Ectodermal cell (in vitro differentiated cells): ENCODE data around the gene CTNNA1. TPM values are rescaled to one million over a fixed set of nuclear protein-coding genes. Genes with fewer than 3 reads are reported as not detected.
"Not testable (repeated sequence)": the region's sequence is repeated elsewhere in the genome, so short reads cannot be mapped to it uniquely, and the experiment has no call there.

ENCODE experiments used
- H3K27ac ChIP-seq: 2 replicates; pipeline ENCODE4 v1.7.0; 2013; ENCODE audit warnings: mild to moderate bottlenecking, low read depth, low read length; ENCODE audit not compliant: insufficient read depth, poor library complexity, severe bottlenecking
- H3K27me3 ChIP-seq: 2 replicates; pipeline ENCODE4 v1.7.0; 2013; ENCODE audit warnings: mild to moderate bottlenecking, low read length; ENCODE audit not compliant: insufficient read depth, control insufficient read depth, poor library complexity, severe bottlenecking
- H3K36me3 ChIP-seq: one replicate; pipeline ENCODE4 v1.7.0; 2013; ENCODE audit warnings: low read length; ENCODE audit not compliant: control insufficient read depth, insufficient read depth
- H3K4me1 ChIP-seq: one replicate; pipeline ENCODE4 v1.7.0; 2013; ENCODE audit warnings: low read length; ENCODE audit not compliant: control insufficient read depth, insufficient read depth
- H3K4me3 ChIP-seq: 2 replicates; pipeline ENCODE4 v1.7.0; 2013; ENCODE audit warnings: low read depth, low read length, control low read depth; ENCODE audit not compliant: insufficient read depth
- H3K9me3 ChIP-seq: 2 replicates; pipeline ENCODE4 v1.7.0; 2013; ENCODE audit warnings: mild to moderate bottlenecking, low read length, moderate library complexity; ENCODE audit not compliant: control insufficient read depth
- WGBS, 2 experiments: methylation state at CpG; one replicate each; pipeline ENCODE4 v1.1.7; 2013; ENCODE audit warnings: missing lambda C conversion rate in 2 of 2; 5-methylcytosine and 5-hydroxymethylcytosine counted together
- polyA plus RNA-seq, 4 experiments: library from polyadenylated mRNA; stranded (reverse); fragments of 50-300 nt; gene quantifications; one replicate each; pipeline ENCODE4 v1.2.3, GENCODE V29; 2013

Gene CTNNA1
- 240 TPM for polyA plus RNA-seq (2013, experiment 1 of 4)
- 246 TPM for polyA plus RNA-seq (2013, experiment 2 of 4)
- polyA plus RNA-seq (2013, experiment 3 of 4) = 205 TPM
- 223 TPM for polyA plus RNA-seq (2013, experiment 4 of 4)

GRCh38 chr5:138752951-138753793 lies at the start of gene CTNNA1:
TSS of gene CTNNA1 (plus strand) at chr5:138753425. CDS start at chr5:138781925, 28,500 bp downstream.
- H3K27me3 ChIP-seq = no peaks in the 10 kb centered on the region
- peak within 1 kb of the TSS; percentile 85 for H3K4me3 ChIP-seq
- peaks cover 11% of the 10 kb centered on the region for H3K36me3 ChIP-seq
- H3K27ac ChIP-seq = peak within 1 kb of the TSS; percentile 93
- 0% methylated on average over 102 of the region's 102 CpGs for WGBS, 2 experiments
- no peaks in the 10 kb centered on the region for H3K9me3 ChIP-seq
- peaks cover 5% of the 10 kb centered on the region for H3K4me1 ChIP-seq

GRCh38 chr5:138703777-138704176 lies 49.4 kb upstream of the CTNNA1 start:
- H3K36me3 ChIP-seq, H3K4me3 ChIP-seq, H3K9me3 ChIP-seq, H3K27me3 ChIP-seq, H3K27ac ChIP-seq: not testable (repeated sequence)
- H3K4me1 ChIP-seq = peaks cover 11% of the 10 kb centered on the region
- WGBS, 2 experiments = 90 to 100% methylated on average over 2 to 3 of the region's 3 CpGs

GRCh38 chr5:138705007-138705406 lies 48.2 kb upstream of the CTNNA1 start:
- Histone ChIP-seq H3K27me3 (no peaks in the 10 kb centered on the region), H3K9me3 (no peaks in the 10 kb centered on the region)

GRCh38 chr5:138705567-138705966 lies 47.7 kb upstream of the CTNNA1 start:
- Histone ChIP-seq H3K27ac (no peak overlapping the region), H3K4me1 (peaks cover 19% of the 10 kb centered on the region), H3K9me3 (no peaks in the 10 kb centered on the region), H3K4me3 (no peak overlapping the region), H3K36me3 (no peaks in the 10 kb centered on the region), H3K27me3 (no peaks in the 10 kb centered on the region)
- WGBS, 2 experiments = 87 to 90% methylated on average over 1 of the region's 1 CpG

More at GRCh38 chr5:138705007-138705406, 48.2 kb upstream of the CTNNA1 start:
- Histone ChIP-seq H3K36me3 (no peaks in the 10 kb centered on the region), H3K27ac (no peak overlapping the region), H3K4me3 (no peak overlapping the region), H3K4me1 (peaks cover 19% of the 10 kb centered on the region)
- 71 to 81% methylated on average over 1 to 2 of the region's 3 CpGs for WGBS, 2 experiments

GRCh38 chr5:138706655-138707480 lies 46.4 kb upstream of the CTNNA1 start:
- Histone ChIP-seq H3K36me3 (no peaks in the 10 kb centered on the region), H3K9me3 (no peaks in the 10 kb centered on the region), H3K4me1 (peaks cover 19% of the 10 kb centered on the region), H3K4me3 (no peak overlapping the region), H3K27me3 (no peaks in the 10 kb centered on the region), H3K27ac (no peak overlapping the region)
- WGBS, 2 experiments = 79 to 80% methylated on average over 10 of the region's 10 CpGs

- no peak overlapping the region for H3K27ac ChIP-seq
- no peaks in the 10 kb centered on the region for H3K27me3 ChIP-seq
- peaks cover 10% of the 10 kb centered on the region for H3K4me1 ChIP-seq
- H3K9me3 ChIP-seq = no peaks in the 10 kb centered on the region
- no peaks in the 10 kb centered on the region for H3K36me3 ChIP-seq
- 46 to 53% methylated on average over 6 of the region's 6 CpGs for WGBS, 2 experiments
- no peak overlapping the region for H3K4me3 ChIP-seq
Observed at GRCh38 chr5:138708791-138709190, 44.4 kb upstream of the CTNNA1 start.

GRCh38 chr5:138709202-138709601 lies 44.0 kb upstream of the CTNNA1 start:
- Histone ChIP-seq H3K9me3 (no peaks in the 10 kb centered on the region), H3K4me3 (no peak overlapping the region), H3K27ac (no peak overlapping the region), H3K36me3 (no peaks in the 10 kb centered on the region), H3K4me1 (peaks cover 10% of the 10 kb centered on the region), H3K27me3 (no peaks in the 10 kb centered on the region)
- WGBS, 2 experiments = 24 to 29% methylated on average over 9 of the region's 9 CpGs

GRCh38 chr5:138711087-138711486 lies 42.1 kb upstream of the CTNNA1 start:
- Histone ChIP-seq H3K9me3 (no peaks in the 10 kb centered on the region), H3K27me3 (no peaks in the 10 kb centered on the region), H3K4me1 (peaks cover 14% of the 10 kb centered on the region), H3K4me3 (no peak overlapping the region), H3K36me3 (no peaks in the 10 kb centered on the region), H3K27ac (no peak overlapping the region)
- WGBS, 2 experiments = 90 to 96% methylated on average over 6 of the region's 6 CpGs

- Histone ChIP-seq H3K36me3 (no peaks in the 10 kb centered on the region), H3K27me3 (no peaks in the 10 kb centered on the region), H3K4me3 (no peak overlapping the region), H3K9me3 (no peaks in the 10 kb centered on the region), H3K4me1 (peaks cover 16% of the 10 kb centered on the region), H3K27ac (no peak overlapping the region)
- 92 to 96% methylated on average over 3 of the region's 3 CpGs for WGBS, 2 experiments
Observed at GRCh38 chr5:138711811-138712210, 41.4 kb upstream of the CTNNA1 start.

GRCh38 chr5:138712324-138712723 lies 40.9 kb upstream of the CTNNA1 start:
- H3K4me3 ChIP-seq = no peak overlapping the region
- H3K36me3 ChIP-seq = no peaks in the 10 kb centered on the region
- no peaks in the 10 kb centered on the region for H3K27me3 ChIP-seq
- 94 to 95% methylated on average over 8 of the region's 8 CpGs for WGBS, 2 experiments
- no peak overlapping the region for H3K27ac ChIP-seq
- H3K4me1 ChIP-seq = peaks cover 16% of the 10 kb centered on the region
- no peaks in the 10 kb centered on the region for H3K9me3 ChIP-seq
